Measurements from ENCODE around the gene VEZF1. TPM values are rescaled to one million over a fixed set of nuclear protein-coding genes. Genes with fewer than 3 reads are reported as not detected.

VEZF1 gene
- total and polyA plus RNA-seq, 2 of the 8 experiments (the other 6 are each of a cell fraction or from before 2014, with no cell fraction given), result 28.9 to 61.9 TPM

GRCh38 chr17:57985675-57985974 is 2.4 kb downstream of the VEZF1 start:
- Histone ChIP-seq H2BK20ac (ENCODE audit: low read length) (no peak overlapping the region), H4K8ac (ENCODE audit: extremely low read depth, insufficient read depth, low read length) (no peak overlapping the region), H2AK5ac (ENCODE audit: low read depth, low read length) (no peak overlapping the region), H3K79me2 (ENCODE audit: control insufficient read depth in 1 of 2, insufficient read depth in 2 of 2, low read length in 2 of 2) (peaks cover 6 to 61% of the 10 kb centered on the region in 2 experiments), H2BK5ac (ENCODE audit: low read depth, low read length) (no peak overlapping the region), H3K36me3 (ENCODE audit: control insufficient read depth in 2 of 4, insufficient read depth in 4 of 4, low read length in 3 of 4) (peaks cover 3 to 19% (median 10%) of the 10 kb centered on the region in 4 experiments; a peak in 7 of 8 replicates), H3K56ac (replicated peaks; ENCODE audit: insufficient read length, low read depth, low read length) (no peak overlapping the region), H3K4me2 (ENCODE audit: insufficient read depth in 1 of 2, low read depth in 2 of 2, low read length in 2 of 2) (no peak overlapping the region), H3K27ac (ENCODE audit: low read depth, low read length) (no peak overlapping the region), H3K9ac (replicated peaks in 1 of 4; ENCODE audit: extremely low read depth in 1 of 4, low read depth in 3 of 4, low read length in 3 of 4) (no peak overlapping the region), H3K23ac (ENCODE audit: insufficient read length) (no peak overlapping the region), H3K9me3 (ENCODE audit: insufficient read depth in 2 of 2, low read depth in 1 of 2, low read length in 1 of 2) (no peaks in the 10 kb centered on the region), H3K4me3 (ENCODE audit: extremely low read depth in 1 of 4, insufficient read depth in 2 of 4, low read depth in 3 of 4, low read length in 4 of 4) (no peak overlapping the region), H2BK120ac (replicated peaks; ENCODE audit: low read depth, low read length) (no peak overlapping the region), H4K5ac (ENCODE audit: insufficient read length, low read depth, low read length) (no peak overlapping the region), H3K4ac (replicated peaks; ENCODE audit: insufficient read length, low read depth, low read length) (no peak overlapping the region), H3K4me1 (replicated peaks in 1 of 4; ENCODE audit: control insufficient read depth in 3 of 4, insufficient read depth in 4 of 4, low read length in 3 of 4) (peaks cover 0 to 2% (median 0%) of the 10 kb centered on the region in 4 experiments; a peak in 3 of 7 replicates), H4K91ac (replicated peaks; ENCODE audit: insufficient read length, low read length) (no peak overlapping the region), H2AFZ (ENCODE audit: low read length) (no peak overlapping the region), H4K20me1 (replicated peaks in 1 of 2; ENCODE audit: control insufficient read depth in 1 of 2, insufficient read depth in 2 of 2, low read length in 2 of 2) (peaks cover 0 to 15% of the 10 kb centered on the region in 2 experiments), H3K23me2 (ENCODE audit: low read depth, low read length) (peaks cover 9% of the 10 kb centered on the region), H2BK12ac (ENCODE audit: low read depth, low read length) (no peak overlapping the region), H2BK15ac (ENCODE audit: low read length) (no peak overlapping the region), H3K79me1 (ENCODE audit: low read depth, low read length) (peaks cover 5% of the 10 kb centered on the region; the same call in 1 of the 2 replicates), H3K18ac (ENCODE audit: extremely low read depth, low read length) (no peak overlapping the region), H3K27me3 (replicated peaks in 1 of 4; ENCODE audit: control insufficient read depth in 3 of 4, extremely low read depth in 1 of 4, insufficient read depth in 3 of 4, low read length in 3 of 4) (no peaks in the 10 kb centered on the region), H3K14ac (ENCODE audit: insufficient read length) (no peak overlapping the region)
- 85% methylated on average over 1 of the region's 1 CpG; no CpG with 5 or more reads in 1 of the 2 experiments for WGBS, 2 experiments (ENCODE audit: extremely low coverage in 1 of 2, insufficient coverage in 1 of 2, insufficient read length in 1 of 2, insufficient replicate concordance in 2 of 2, low coverage in 1 of 2, low lambda C conversion rate in 2 of 2, missing lambda C conversion rate in 1 of 2)
- DNase-seq (ENCODE audit: low read depth in 1 of 2, low spot score in 2 of 2), result no peak
- POLR2A ChIA-PET (ENCODE audit: partially characterized antibody), result interaction anchor here (1.1 to 28.0 kb wide), 9 partner anchors 8 to 123 kb away, joined by 3 to 672 read pairs (median 8); partner anchors contain the start of genes CUEDC1, MRPS23 and SRSF1
- TF ChIP-seq USF2 (IDR thresholded peaks at IDR 0.05; ENCODE audit: low read length) (no peak), CTBP2 (IDR thresholded peaks at IDR 0.05; ENCODE audit: borderline replicate concordance, insufficient read depth, insufficient read length, low read length) (no peak), SIX5 (IDR thresholded peaks at IDR 0.05; ENCODE audit: low read depth, low read length) (no peak), HDAC2 (IDR thresholded peaks at IDR 0.05; ENCODE audit: borderline replicate concordance in 1 of 2, low read depth in 2 of 2, low read length in 2 of 2) (no peak), NRF1 (IDR thresholded peaks at IDR 0.05; ENCODE audit: low read depth, low read length) (no peak), RFX5 (IDR thresholded peaks at IDR 0.05; ENCODE audit: borderline replicate concordance, low read depth, low read length) (no peak)
- TF ChIP-seq, protein P1, sequence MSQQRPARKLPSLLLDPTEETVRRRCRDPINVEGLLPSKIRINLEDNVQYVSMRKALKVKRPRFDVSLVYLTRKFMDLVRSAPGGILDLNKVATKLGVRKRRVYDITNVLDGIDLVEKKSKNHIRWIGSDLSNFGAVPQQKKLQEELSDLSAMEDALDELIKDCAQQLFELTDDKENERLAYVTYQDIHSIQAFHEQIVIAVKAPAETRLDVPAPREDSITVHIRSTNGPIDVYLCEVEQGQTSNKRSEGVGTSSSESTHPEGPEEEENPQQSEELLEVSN (IDR thresholded peaks at IDR 0.05), result no peak
- no peak for FAIRE-seq
- CTCF ChIA-PET (ENCODE audit: partially characterized antibody), result interaction anchor here (1.2 to 3.6 kb wide), 16 partner anchors 9 to 153 kb away, joined by 3 to 35 read pairs (median 6); partner anchors contain the start of gene CUEDC1

Measured in H1 (cell line).